RPMI8226 (cell line): ENCODE results near the gene SSH3.
A peak's percentile ranks its signal among the peaks of the same experiment; 100 is the strongest.

ENCODE experiments used
- DNase-seq: peaks from one replicate; pipeline ENCODE4 v3.0.0-alpha.2; 2015

Gene SSH3

DNA sequence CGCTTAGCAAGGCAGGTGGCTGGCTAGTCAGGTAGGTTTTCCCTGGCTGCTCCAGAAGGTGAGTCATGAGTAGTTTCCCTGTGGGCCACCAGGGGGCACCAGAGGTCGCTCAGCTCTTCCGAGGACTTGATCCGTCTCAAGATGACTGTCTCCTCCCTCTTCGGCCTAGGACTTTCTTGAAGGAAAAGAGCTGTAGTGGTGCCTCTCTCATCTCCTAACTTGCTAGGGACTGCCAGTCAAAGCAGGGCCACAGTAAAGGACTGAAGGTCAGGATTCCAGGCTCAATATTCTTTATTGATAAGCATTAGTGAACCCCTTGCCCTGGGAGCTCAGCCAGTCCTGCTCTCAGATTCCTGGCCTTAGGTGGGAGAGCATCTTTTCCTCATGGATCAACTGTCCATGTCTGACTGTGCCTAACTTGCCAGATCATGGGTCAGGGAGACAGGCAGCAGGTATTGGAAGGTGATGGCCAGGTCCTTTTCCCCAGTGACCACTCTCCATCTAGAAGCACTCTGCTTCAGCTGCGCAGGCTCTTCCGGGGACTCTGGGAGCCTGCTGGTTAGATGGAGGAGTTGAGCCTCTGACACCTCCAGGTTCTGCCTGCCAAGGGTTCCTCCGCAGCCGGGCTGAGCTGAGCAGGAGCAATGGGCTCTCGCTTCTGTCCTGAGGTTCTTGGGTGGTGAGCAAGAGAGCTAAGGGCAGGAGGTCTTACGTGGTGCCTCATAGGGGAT lies 48.1 kb downstream of the SSH3 start:
- peak; percentile 72 for DNase-seq

DNA sequence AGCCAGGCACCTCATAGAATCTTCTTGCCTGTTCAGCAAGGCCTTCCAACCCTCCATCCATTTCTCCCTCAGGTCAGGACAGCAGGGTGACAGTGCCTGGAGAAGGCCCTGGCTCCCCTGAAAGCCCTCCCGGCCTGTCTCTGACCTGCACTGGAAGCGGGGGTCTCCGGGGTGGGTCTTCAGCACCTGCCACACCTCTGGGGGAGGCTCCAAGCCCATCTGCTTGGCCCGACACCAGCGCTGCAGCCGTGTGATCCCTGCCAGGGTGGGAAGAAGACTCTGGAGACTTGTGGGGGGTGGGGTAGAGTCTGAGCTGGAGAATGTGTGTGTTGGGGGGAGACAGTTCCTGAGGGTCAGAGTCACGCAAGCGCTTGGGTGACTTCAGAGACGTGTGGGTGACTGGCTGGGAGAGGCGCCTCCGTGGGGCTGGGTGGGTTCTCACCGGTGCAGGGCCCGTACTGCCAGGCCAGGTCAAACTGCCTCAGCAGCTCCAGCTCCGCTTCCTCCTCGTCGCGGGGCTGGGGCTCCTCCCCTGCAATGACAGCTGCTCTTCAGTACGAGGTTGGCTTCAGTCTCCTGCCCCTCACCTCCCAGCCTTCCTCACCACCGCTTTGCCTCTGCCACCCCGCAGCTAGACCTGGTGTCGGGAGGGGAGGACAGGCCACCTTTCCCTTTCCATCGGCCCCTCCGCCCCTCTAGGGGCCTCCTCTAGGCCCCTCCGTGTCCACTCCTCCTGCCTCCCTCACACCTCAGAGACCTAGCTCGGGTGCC lies 49.4 kb downstream of the SSH3 start:
- DNase-seq = peak; percentile 77

DNA sequence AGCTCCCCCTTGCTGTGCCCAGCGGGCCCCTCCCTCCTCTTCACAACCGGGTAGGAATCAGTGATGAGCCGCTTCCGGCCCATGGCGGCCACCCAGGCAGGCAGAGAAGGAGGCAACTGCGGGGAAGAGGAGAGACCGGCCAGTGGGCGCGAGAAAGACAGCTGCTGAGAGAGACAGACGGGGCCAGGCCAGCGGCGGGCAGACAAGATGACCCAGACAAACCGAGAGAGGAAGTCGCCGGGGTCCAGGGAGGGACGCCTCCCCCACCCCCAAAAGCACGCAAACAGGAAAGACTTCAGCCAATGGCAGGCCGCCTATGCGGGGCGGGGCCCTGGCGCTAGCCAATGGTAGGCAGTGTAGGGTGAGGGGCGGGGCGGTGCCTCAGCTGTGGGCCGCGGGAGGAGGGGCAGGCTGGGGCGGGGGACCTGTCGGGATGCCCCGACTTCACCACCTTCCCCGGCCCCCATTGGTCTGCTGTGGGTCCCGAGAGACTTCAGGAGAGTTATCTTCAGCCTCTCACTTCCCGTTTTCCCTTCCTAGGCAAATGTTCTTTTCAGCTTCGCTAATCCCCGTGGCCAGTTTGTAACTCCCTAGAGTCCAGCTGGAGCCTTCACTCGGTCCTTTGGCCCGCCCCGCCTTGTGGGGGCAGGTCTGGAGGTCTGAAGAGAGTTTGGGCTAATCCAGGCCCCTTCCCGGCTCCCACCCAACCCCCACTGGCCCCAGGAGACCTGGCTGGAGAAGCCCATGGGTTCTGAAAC lies 50.2 kb downstream of the SSH3 start, which contains the start of gene POLD4:
Gene POLD4 (minus strand): TSS at position 230 of the 758 bp plus-strand sequence. CDS start 147 bp downstream, at position 83.
- DNase-seq = peak; percentile 95

DNA sequence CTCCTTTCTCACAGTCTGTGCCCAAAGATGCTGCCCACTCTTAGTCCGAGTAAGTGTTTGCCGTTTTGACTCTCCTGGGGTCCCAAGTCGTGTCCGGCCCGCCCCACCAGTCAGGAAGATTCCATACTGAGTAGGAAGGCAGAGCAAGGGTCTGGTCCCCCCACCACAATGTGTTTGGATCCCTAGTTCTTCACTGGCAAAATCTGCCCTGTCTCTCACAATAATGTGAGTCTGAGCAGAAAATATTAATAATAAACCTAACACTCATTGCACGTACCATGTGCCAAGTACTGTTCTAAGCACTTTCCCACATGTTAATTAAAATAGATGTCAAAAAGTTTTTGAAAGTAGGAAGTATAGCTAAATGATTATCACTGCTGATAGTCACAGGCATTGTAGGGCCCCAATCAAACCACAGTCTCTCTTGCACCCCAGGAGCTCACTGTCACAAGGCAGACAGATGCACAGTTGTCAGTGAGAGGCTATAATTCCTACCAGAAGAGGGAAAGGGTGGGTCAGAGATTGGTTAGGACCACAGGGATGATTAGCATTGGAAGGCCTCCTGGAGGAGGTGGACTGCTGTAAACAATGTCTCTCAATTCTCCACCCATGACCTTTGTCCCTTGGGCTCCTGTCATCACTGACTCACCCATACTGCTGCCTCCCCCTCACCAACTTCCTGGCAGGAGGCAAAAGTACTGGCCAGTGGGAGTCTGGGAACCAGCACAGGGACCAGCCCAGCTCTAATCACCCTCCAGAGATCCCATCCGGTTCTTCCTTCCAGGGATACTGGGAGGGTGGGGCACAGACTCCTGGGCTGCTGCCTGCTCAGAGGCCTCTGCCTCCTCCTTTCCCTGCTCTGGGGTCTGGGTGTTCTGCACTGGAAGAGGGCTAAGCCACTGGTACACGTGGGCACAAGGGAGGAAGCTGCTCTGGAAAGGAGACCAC lies 51.0 kb downstream of the SSH3 start:
- no peak for DNase-seq

DNA sequence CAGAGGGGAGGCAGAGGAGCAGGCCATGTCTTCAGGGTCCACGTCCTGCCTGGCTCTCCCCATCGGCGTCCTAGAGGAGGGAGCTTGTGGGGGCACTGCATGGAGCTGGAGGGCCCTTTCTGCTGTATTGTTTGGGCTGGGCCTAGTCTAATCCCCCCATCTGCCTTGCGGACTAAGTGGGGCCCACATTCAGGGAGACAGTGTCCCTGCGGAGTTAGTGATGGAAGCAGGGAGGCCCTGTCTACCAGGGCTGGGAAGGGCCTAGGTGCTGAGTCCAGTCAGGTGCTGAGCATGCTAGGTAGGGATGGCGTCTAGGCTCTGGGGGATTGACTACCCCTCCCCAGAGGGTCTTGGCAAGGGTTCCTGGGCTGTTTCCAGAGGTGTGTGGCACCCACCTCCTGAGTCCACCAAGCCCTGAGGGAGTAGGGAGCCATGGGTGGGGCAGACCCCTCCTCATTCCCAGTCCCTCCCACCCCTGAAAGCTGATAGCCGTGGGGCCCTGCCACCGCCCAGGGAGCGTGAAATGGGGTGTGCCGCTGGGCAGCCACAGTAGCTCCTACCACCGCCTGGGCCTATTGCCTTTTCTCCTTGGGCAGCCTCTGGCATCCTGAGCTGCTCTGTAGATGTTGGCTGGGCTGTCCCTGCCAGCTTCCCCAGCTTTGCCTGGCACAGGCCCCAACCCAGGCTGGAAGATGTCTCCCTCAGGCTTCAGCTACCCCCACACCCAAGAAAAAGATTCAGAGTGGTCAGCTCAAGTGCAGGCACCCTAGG lies 51.9 kb downstream of the SSH3 start:
- no peak for DNase-seq

GRCh38 chr11:67355794-67356386 lies 52.6 kb downstream of the SSH3 start:
- no peak for DNase-seq

GRCh38 chr11:67356387-67356863 lies 53.1 kb downstream of the SSH3 start:
- no peak for DNase-seq

DNA sequence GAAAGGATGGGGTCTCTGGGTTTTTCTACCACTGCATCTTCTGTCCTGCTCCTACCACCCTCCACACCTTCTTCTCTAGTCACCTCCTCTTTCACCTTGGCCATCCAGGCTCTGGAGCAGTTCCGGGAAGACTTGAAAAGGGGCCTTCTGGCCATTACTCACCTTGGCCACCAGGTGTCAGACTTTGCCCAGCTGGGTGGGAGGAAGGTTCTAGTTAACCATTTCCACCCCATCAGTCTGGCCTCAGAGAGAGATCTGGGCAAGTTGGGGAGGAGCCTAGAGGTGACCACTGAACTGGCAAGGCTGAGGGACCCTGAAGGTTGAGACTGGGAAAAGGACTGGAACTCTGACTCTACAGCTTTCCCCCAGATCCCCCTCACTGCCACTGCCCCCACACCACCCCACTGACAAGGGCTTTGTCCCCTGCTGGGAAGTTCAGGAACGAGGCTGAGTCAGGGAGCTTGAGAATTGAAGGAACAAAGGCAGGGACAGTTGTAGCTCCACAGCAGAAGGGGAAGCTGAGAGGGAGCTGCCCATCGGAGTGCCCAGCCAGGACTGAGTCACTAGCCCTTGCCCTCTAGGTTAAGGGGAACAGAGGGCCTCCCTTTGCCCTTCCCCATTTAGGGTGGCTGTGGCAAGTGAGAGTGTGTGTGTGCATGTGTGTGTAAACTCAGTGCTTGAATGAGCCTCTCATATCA lies 53.7 kb downstream of the SSH3 start:
- peak; percentile 75 for DNase-seq

- DNase-seq = no peak
These were observed 54.7 kb downstream of the SSH3 start for GRCh38 chr11:67357831-67358670.
